GM19463 (cell line): ENCODE data around the gene OR10G8.
"Not testable (repeated sequence)": the region's sequence is repeated elsewhere in the genome, so short reads cannot be mapped to it uniquely, and the experiment has no call there.

Experiments
- ATAC-seq: cut with Tn5 transposase; IDR thresholded peaks from one replicate; pipeline ENCODE4 v1.9.1; 2021; ENCODE audit warnings: mild to moderate bottlenecking, moderate library complexity; ENCODE audit not compliant: unreplicated experiment

OR10G8 gene

DNA sequence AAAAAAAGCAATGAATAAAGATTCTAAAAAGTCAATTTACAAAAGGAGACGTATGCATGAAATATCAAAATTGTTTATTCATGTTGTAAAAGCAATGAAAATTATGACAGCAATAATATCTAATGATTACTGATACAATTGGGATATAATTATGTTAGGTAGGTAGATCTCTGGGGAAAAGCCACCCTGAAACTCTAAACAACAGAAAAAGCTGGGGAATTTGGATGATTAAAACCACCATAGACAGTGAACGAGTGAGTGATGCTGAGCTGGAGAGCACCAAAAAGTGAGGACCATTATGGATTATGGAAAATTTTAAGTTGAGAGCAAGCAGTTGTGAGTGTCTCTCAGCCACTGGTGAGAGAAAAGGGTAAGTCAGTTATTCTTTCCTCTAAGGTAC, at the start of gene OR10G8:
TSS of gene OR10G8 (plus strand) at position 301 of the 400 bp plus-strand sequence. CDS start 2,825 bp downstream, outside the sequence.
- no peak for ATAC-seq

GRCh38 chr11:123977731-123978347, 48.8 kb upstream of the OR10G8 start, which contains the start of gene OR10S1:
Gene OR10S1 (minus strand): TSS chr11:123977781. CDS start chr11:123977664, 117 bp downstream.
- ATAC-seq, result no peak

DNA sequence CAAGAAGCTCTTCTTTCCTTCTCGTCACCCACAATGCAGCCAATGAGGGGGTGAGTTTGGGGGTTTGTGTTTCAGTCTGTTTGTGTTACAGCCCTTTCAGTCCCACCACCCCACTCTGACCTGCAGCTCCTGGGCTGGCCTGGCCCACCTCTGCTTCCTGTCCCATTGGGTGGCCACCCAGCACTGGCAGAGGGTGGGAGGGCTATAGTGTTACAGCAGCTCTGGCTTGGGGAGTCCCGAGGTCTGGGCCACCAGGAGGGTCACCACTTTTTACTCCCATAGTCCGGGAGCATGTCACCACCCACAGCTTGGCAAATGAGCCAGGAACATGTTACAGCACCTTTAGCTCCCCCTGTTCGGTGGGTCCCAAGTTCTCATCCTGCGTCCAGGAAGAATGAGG, 47.3 kb upstream of the OR10G8 start:
- ATAC-seq, result no peak

DNA sequence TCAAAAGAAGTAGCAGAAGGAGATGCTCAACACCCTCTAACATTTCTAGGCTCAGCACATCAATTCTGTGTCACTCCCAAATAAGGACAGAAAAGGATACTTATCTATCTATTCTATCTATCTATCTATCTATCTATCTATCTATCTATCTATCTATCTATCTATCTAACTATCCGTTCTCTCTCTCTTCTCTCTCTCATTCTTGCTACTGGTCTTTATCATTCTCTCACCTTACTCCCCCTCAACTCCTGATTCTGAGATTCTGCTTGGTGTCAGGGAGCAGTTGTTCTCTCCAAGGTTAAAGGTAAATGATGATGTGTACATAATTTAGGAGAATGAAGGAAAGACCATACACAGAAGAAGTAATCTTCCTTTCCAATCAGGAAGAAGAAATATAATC, 31.5 kb upstream of the OR10G8 start, which contains the start of gene OR10G6:
TSS of gene OR10G6 (minus strand) at position 43 of the 400 bp plus-strand sequence. CDS start at position 43, 0 bp downstream.
- no peak for ATAC-seq

- no peak for ATAC-seq
Observed at GRCh38 chr11:124012697-124013096, 13.9 kb upstream of the OR10G8 start, which contains the start of gene OR10G4. Gene OR10G4 (plus strand): TSS chr11:124012997. CDS start chr11:124015575, 2,578 bp downstream.

DNA sequence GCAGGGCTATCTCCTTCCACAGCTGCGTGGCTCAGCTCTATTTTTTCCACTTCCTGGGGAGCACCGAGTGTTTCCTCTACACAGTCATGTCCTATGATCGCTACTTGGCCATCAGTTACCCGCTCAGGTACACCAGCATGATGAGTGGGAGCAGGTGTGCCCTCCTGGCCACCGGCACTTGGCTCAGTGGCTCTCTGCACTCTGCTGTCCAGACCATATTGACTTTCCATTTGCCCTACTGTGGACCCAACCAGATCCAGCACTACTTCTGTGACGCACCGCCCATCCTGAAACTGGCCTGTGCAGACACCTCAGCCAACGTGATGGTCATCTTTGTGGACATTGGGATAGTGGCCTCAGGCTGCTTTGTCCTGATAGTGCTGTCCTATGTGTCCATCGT, 10.8 kb upstream of the OR10G8 start:
- not testable (repeated sequence) for ATAC-seq

DNA sequence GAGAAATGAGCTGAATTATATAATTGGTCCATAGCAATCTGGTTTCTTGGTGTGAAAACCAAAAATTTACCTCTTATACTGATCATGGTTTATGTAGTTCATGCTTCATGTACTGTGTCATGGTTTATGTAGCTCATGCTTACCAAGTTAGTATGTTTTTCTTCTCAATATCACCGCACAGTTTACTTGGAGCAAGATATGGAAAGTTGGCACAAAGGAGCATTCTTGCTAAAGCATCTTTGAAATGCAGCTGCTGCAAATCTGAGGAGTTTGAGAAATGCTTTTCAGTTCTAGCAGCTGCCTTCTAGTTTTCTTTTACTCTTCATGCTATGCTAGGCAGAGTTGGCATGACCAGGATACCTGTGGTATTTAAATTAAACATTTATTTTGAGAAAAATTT, 10.1 kb downstream of the OR10G8 start:
- no peak for ATAC-seq

GRCh38 chr11:124039557-124039956, 13.0 kb downstream of the OR10G8 start:
- no peak for ATAC-seq

DNA sequence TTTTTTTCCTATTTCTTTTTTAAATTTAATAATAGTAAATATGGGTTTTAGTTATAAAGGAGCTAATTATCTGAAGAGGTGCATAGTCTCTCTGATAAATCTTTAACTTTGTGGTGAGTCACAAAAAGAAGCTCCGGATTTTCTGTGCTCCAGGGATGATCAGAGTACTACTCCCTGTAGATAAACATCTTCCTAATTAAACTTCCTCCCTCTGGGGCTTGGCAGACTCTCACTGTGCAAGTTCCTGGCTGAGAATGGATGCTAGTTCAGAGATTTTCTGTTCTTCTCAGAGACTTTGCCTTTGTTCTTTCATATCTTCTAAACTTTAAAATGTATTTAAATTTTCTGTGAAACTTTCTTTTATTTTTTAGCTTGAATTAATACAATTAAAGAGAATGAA, 14.7 kb downstream of the OR10G8 start, which contains the start of gene OR10G7:
TSS of gene OR10G7 (minus strand) at position 72 of the 400 bp plus-strand sequence. CDS start 2,324 bp downstream, outside the sequence.
- no peak for ATAC-seq

GRCh38 chr11:124043420-124043819, 16.8 kb downstream of the OR10G8 start:
- no peak for ATAC-seq

DNA sequence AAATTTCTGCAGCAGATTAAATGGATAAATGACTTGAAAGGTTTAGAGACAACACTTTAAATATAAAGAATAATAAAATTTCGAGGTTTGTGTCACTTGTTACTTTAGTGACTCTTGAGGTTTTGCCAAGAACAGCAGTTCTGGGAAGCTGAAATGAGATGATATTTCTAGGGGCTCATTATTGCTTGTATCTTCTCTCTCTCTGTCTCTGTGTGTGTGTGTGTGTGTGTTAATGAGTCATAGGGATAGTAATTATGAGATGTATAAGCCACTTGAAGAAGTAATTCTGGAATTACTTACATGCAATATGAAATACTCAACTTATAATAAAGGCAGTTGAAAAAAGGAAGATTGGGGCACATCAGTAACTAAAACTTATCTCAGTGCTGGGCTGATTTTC, 24.1 kb downstream of the OR10G8 start:
- ATAC-seq, result no peak

- ATAC-seq, result no peak
Observed at GRCh38 chr11:124052966-124053365, 26.4 kb downstream of the OR10G8 start.

DNA sequence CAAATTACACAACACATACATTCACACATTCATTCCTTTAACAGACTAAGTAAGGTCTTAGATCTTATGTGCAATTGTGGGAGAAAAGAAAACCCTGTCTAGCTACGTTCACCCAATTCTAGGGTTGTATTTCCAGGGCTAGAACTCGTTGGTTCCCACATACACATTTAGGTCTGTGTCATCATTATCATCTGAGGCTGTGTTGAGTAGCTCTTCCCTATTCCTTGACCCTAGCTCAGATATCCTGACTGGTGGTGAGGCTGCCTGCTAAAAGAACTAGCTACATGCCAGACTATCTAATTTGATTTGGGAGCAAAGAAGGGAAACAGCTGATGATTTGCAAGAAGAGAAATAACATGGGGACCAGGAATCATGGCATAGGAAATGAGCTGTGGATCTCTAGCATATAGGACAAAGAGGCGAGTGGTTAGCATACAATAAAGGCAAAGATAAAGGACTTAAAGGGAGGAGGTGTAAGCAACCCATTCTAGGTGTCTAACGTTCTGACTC, 42.1 kb downstream of the OR10G8 start:
- ATAC-seq, result no peak

GRCh38 chr11:124069429-124070401, 43.1 kb downstream of the OR10G8 start:
- ATAC-seq, result peak; percentile 77

DNA sequence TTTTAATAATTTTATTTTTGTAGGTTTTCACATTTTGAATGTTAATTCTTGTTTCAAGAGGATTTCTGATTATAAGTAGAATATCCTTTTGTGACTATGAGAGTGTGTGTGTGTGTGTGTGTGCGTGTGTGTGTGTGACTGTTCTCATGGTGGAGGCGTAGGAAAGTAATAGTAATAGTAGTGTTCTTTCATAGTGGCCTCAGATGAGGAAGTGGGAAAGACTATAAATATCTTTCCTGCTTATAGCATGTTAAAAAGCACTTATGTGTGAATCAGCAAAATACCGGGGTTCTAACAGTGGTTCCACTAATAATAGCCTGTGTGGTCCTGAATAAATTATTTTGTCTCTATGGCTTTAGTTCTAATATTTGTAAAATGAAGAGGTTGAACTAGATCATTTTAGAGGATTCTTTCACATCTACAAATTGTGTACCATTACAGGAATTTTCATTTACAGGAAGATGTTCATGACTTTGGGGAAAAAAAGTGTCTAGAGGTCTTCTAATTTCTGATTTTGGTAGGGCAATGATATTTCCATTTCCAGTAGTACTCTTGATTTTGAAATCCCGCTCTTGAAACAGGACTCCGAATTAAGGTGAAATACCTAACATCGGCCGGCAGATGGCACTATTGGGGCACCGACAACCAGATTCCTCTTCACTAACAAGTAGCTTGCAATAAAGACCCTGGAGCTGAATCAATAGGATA, 44.5 kb downstream of the OR10G8 start:
- peak; percentile 71 for ATAC-seq

- no peak for ATAC-seq
Observed at GRCh38 chr11:124071623-124071948, 45.0 kb downstream of the OR10G8 start.

DNA sequence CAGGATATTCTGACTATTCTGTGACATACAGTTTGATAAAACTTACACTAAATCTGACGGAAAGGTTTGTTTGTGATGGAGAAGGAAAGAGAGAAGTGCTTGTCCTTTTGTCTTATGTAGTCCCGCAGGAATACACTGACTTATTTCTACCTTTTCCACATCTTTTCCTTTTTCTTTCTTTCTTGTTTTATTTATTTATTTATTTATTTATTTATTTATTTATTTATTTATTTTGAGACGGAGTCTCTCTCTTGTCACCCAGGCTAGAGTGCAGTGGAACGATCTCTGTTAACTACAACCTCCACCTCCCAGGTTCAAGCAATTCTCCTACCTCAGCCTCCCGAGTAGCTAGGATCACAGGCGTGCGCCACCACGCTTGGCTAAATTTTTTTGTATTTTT, 45.5 kb downstream of the OR10G8 start:
- ATAC-seq, result no peak

- no peak for ATAC-seq
Observed at GRCh38 chr11:124074554-124074953, 48.0 kb downstream of the OR10G8 start.

DNA sequence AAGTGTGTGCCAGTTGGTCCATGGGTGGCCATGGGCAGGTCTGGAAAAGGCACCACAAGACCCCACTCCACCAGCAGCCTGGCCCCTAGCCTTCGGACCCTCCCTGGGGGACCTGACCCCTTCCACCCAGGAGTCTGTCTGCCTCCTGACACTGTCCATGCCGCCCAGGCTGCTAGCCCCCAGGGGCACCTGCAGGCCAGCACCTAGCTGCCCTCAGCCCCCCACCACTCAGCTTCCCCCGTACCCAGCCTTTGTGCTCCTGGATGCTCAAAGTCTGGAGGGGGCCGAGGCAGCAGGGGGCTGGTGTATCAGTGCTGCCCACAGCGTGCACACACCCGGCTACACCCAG, 48.9 kb downstream of the OR10G8 start:
- ATAC-seq, result no peak

DNA sequence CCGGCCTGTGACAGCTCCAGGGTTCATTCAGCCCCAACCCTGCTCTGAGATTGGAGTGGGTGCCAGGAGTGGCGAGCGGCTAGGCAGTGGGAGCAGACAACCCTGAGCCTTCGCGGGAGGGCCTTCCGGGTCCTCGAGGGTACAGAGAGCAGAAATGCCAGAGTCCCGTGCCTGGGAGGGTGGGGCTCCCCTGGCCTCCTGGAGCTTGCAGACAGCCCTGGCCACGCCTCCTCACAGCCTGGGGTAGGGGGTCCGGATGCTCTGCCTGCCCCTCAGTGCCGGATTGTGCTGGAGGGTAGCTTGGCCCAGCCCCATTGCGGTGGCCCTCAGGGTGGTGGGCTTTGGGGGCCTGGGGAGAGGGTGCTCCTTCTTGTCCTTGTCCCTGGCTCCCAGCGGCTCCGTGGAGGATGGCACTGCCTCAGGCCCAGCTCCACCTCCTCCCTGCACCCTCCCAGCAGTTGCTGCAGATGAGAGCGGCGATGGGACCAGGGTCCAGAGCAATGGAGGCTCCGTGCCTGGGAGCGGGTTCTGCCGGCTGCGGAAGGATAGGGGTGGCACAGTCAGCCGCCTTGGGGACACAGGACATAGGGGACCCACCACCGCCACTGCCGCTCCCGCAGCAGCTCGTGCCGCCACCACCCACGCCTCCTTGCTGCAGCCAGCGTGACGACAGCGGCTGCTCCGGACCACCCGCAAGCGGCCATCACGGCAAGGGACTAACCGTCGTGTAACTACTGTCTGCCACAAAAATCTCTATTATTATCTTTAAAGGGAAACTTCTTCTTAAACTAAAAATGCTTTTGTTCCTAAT, 49.4 kb downstream of the OR10G8 start:
- ATAC-seq, result peak; percentile 60
